T47D (cell line): Measurements from ENCODE around the gene KLRC1.
"Not testable (repeated sequence)": the region's sequence is repeated elsewhere in the genome, so short reads cannot be mapped to it uniquely, and the experiment has no call there.

ENCODE experiments used
- DNase-seq, 2 experiments: peaks; one replicate each; pipeline versions ENCODE4 v3.0.0 to v3.0.0-alpha.2; 2011 to 2012; ENCODE audit warnings: low read depth in 1 of 2, low spot score in 1 of 2
- JUND ChIP-seq: IDR thresholded peaks from 2 replicates; pipeline ENCODE4 v1.6.1; 2012; ENCODE audit warnings: low read depth
- in situ Hi-C: cut with HindIII; loops from 2 replicates; pipeline ENCODE4 v1.10.0; 2016; ENCODE audit warnings: low sequenced_read_pairs, low pct_unique_long_range_greater_than_20kb

KLRC1 gene

DNA sequence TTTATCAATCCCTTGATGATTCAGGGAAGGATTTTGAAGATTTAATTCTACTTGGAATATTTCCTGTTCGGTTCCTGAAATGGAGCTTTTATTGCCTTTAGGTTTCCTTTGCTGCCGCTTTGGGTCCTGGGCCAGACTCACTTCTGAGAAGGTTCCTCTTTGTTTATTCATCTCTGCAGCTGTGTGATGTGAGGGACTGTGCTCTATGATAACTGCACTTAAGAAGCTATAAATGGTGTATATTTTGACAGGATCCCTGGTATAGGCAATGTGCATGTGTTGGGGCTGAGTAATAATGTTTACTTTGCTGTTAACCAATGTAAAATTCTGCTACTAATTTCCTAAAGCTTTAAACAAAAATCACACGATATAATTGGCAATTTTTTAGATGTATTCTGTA lies 17.4 kb downstream of the KLRC1 start, which contains the start of gene KLRC2:
TSS of gene KLRC2 (minus strand) at position 195 of the 400 bp plus-strand sequence. CDS start at position 171, 24 bp downstream.
- in situ Hi-C loops, DNase-seq: not testable (repeated sequence)

DNA sequence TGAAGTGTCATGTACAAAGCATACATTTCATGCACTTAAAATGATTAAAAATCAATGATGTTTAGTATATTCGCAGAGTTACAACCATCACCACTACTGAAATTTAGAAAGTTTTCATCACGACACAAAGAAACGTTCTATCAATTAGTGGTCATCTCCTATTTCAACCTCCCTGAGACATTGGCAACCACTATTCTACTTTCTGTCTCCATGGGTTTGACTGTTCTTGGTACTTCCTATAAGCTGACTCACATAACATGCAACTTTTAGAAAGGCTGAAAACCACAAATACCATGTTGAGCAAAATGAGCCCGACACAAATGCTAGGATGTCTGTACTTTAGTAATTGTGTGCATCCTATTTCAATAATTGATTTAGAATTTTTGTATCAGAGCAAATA lies 22.6 kb downstream of the KLRC1 start:
- DNase-seq, in situ Hi-C loops: not testable (repeated sequence)

DNA sequence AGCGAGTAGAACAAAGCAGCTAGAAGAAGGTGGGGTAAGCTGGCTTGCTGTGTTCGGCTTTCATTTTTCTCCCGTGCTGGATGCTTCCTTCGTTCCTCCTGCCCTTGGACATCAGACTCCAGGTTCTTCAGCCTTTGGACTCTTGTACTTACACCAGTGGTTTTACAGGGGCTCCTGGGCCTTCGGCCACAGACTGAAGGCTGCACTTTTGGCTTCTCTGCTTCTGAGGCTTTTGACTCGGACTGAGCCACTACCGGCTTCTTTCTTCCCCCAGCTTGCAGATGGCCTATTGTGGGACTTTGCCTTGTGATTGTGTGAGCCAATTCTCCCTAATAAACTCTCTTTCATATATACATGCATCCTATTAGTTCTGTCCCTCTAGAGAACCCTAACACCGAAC lies 27.2 kb downstream of the KLRC1 start:
- in situ Hi-C loops, DNase-seq: not testable (repeated sequence)

DNA sequence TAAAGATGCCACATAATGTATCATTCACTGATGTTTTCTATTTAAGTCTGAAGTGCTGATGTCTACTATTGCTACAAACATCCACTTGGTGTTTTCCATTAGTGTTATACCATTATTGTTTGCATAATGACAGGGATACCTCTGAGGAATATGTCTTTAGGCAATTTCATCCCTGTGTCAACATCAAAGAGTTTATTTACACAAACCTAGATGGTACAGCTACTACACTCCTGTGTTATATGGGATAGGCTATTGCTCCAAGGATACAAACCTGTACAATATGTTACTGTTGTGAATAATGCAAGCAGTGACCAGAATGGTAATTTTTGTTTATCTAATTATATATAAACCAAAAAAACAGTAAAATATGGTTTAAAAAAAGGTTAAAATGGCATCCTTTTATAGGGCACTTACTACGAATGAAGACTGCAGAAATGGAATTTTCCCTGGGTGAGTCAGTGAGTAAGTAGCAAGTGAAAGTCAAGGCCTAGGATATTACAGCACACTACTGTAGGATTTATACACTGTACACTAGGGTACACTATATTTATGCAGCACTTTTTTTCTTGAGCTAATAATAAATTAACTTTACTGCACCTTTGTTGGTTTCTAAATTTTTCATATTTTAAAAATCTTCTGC lies 28.8 kb downstream of the KLRC1 start:
- DNase-seq, in situ Hi-C loops: not testable (repeated sequence)

DNA sequence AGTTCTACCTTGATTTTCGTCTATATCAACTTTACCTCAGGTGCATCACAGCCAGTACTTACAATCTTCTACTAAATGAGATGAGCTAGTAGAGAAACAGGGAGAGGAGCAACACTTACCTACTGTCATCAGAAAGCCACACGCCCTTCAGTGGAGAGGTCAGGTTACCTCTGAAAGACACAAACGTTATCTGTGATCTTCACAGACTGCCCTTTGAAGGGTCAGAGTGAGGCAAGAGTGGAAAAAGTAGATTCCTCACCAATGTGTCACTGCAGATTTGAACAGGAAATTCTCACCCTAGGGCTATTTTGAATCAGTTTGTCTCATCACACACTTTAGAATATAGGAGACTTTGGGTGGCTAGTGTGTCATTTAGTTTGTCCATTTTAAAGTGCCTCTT lies 31.0 kb downstream of the KLRC1 start:
- DNase-seq, in situ Hi-C loops: not testable (repeated sequence)

DNA sequence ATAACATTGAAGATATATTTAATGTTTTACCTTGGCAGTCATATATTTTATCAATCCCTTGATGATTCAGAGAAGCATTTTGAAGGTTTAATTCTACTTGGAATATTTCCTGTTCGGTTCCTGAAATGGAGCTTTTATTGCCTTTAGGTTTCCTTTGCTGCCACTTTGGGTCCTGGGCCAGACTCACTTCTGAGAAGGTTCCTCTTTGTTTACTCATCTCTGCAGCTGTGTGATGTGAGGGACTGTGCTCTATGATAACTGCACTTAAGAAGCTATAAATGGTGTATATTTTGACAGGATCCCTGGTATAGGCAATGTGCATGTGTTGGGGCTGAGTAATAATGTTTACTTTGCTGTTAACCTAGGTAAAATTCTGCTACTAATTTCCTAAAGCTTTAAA lies 32.8 kb downstream of the KLRC1 start, which contains the start of gene KLRC3:
TSS of gene KLRC3 (minus strand) at position 262 of the 400 bp plus-strand sequence. CDS start at position 217, 45 bp downstream.
- DNase-seq, in situ Hi-C loops: not testable (repeated sequence)

DNA sequence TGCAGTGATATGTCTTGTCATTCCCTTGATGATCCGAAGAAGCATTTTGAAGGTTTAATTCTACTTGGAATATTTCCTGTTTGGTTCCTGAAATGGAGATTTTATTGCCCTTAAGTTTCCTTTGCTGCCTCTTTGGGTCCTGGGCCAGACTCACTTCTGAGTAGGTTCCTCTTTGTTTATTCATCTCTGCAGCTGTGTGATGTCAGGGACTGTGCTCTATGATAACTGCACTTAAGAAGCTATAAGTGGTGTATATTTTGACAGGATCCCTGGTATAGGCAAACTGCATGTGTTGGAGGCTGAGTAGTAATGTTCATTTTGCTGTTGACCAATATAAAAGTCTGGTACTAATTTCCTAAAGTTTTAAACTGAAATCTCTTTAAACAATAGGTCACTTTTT lies 43.8 kb downstream of the KLRC1 start, which contains the start of gene KLRC4:
TSS of gene KLRC4 (minus strand) at position 366 of the 400 bp plus-strand sequence. CDS start at position 184, 182 bp downstream.
- no peak for DNase-seq
- in situ Hi-C loops, result no loop called here
- TF ChIP-seq JUND, result no peak

DNA sequence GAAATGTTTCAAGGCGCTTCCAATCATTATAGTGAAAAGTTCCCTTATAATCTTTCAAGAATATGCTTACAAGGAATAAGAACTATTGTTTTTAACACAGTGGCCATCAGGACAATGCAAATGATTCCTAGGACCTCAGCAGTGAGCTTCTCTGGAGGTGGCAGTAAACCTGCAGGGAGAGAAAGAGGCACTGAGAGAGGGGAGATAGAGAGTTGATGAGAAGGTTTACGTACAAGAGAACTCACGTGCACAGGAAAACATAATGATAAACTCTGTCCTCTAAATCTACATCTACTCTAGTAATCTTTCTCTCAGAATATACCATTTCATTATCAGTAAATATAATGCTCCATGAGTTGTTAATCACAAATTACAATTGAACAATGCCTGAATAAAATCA lies 44.3 kb downstream of the KLRC1 start:
- in situ Hi-C loops, result no loop called here
- no peak for TF ChIP-seq JUND
- DNase-seq, result no peak

DNA sequence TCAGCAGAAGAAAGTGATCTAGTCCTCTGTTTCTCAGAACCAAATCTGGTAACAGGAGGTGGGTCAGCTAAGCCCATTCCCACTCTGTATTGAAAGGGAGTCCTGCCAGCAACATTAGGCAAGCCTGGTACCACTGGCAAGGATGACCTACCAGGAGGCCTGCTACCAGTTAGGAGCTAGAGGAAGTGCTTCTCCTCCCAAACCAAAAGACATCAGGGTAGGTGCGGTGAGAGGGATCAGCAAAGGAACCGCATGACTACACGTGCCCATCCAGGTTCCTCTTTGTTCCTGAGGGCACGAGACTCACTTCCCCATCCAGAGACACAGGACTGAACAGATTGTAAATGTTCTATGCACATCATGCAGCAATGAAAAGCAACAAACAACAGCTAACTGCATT lies 46.5 kb downstream of the KLRC1 start:
- in situ Hi-C loops, result no loop called here
- no peak for TF ChIP-seq JUND
- DNase-seq, result no peak

DNA sequence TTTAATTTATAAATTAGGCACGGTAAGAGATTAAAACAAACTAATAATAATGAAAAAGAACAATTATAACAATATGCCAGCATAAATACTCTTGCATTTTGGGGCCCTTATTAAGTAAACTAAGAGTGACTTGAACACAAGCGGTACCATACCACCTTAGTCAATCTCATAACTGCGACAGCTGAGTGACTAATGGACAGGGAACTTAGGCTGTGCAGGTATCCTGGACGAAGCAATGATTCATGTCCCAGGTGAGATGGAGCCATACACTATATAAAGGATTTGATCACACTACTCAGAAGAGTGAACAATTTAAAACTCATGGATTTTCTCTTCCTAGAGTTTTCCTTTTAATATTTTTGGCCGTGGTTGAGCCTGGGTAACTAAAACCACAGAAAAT lies 47.9 kb downstream of the KLRC1 start:
- no peak for DNase-seq
- TF ChIP-seq JUND, result no peak
- in situ Hi-C loops, result no loop called here

DNA sequence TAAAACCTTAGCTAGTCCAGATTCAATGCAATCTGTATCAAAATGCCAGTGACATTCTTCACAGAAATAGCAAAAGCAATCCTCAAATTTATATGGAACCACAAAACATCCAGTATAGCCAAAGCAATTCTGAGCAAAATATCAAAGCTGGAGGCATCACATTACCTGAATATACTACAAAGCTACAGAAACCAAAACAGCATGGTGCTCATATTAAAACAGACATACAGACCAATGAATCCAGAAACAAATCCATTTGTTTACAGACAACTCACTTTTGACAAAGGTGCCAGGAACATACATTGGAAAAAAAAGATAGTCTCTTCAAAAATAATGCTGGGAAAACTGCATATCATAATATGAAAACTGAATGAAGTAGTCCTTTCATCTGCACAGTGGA lies 48.4 kb downstream of the KLRC1 start:
- TF ChIP-seq JUND, result no peak
- in situ Hi-C loops, result no loop called here
- no peak for DNase-seq

DNA sequence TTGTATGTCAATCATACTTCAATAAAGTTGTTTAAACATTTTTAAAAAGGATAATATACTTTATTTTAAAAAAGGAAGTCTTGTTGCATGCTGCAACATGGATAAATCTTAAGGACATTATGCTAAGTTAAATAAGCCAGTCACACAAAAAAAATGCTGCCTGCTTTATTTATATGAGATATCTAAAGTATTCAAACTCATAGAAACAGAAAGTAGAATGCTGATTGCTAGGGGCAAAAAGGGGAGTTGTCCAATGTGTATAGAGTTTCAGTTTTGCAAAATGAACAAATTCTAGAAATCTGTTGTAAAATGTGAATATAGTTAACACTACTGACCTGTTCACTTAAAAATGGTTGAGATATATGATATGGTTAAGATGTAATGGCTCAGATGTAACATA lies 52.3 kb downstream of the KLRC1 start:
- no peak for TF ChIP-seq JUND
- in situ Hi-C loops, result no loop called here
- DNase-seq, result no peak

DNA sequence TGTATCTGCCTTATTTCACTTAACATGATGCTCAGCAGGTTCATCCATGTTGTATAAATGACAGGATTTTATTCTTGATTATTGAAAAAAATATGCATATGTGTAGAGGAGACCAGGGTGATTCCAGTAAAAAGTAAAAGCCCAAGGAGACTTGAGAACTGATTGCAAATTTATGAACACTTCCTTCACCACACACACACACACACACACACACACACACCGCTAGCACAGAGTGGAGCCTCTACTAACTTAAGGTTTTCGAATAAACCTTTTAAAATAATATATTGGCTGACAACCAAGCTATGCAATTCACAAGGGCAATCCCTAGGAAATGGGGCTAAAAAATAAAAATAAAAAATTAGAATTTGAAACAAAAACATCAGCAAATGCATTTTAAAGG lies 55.0 kb downstream of the KLRC1 start:
- DNase-seq, result no peak
- TF ChIP-seq JUND, result no peak
- in situ Hi-C loops, result no loop called here

DNA sequence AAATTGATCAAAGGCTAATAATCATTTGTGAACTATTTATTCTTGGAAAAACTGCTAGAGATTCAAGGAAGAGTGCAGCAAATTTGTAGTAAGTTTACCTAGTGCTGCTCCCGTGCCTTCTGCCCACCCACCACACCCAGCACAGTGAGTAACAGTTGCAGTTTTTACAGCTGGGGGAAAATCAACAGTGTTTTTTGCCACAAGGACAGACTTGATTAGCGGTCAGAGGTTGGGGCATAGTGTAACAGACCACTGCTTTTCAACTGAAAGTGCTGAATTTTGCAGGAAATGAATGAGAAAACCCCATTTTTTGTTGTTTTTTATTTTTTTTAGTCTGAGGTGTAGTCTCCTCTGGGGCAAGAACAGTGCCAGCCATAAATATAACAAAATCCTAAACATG lies 55.9 kb downstream of the KLRC1 start:
- no peak for DNase-seq
- in situ Hi-C loops, result no loop called here
- no peak for TF ChIP-seq JUND

DNA sequence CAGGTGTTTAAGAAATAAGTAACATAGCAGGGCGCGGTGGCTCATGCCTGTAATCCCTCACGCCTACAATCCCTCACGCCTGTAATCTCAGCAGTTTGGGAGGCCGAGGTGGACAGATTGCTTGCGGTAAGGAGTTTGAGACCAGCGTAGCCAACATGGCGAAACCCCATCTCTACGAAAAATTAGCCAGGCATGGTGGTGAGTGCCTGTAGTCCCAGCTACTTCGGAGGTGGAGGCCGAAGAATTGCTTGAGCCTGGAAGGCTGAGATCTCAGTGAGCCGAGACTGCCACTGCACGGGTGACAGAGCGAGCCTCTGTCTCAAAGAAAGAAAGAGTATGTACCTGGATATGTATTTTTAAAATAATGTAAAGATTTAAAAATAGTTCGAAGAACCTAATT lies 57.0 kb downstream of the KLRC1 start:
- DNase-seq, in situ Hi-C loops: not testable (repeated sequence)
